ENCODE data around the gene ADCY7.

Gene ADCY7

DNA sequence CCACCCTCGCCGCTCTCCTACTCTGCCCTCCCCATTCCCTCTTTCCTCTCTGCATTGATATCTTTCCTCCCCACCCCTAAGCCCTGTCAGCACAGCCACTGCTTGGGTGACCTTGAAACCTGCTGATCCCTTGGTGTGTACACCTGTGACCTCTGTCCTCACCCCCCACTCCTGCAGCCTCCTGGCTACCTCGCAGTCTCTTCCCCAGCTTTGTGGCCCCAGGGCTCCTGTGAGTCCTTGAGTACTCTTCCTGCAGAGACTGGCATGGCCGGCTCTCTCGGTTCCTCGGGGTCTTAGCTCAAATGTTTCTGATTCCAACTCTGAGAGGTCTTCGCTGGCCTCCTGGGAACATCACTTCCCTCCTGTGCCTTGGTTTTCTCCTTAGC is 31.7 kb downstream of the ADCY7 start:
- no peak overlapping the region for H3K4me3 Mint-ChIP-seq
- H3K9me3 Mint-ChIP-seq = no peaks in the 10 kb centered on the region
- H3K27me3 Mint-ChIP-seq = no peaks in the 10 kb centered on the region
- H3K36me3 Mint-ChIP-seq = peaks cover 47 to 55% of the 10 kb centered on the region in 2 donors
- H3K4me1 Mint-ChIP-seq = peaks cover 11 to 30% of the 10 kb centered on the region in 2 donors
- ATAC-seq (replicated peaks) (no peak), DNase-seq (no peak)
- H3K27ac Mint-ChIP-seq = peak overlapping the region; percentile 65

- Mint-ChIP-seq H3K9me3 (no peaks in the 10 kb centered on the region), H3K4me1 (peaks cover 11 to 30% of the 10 kb centered on the region in 2 donors), H3K27me3 (no peaks in the 10 kb centered on the region), H3K27ac (peak overlapping the region; percentile 65), H3K36me3 (peaks cover 49 to 54% of the 10 kb centered on the region in 2 donors), H3K4me3 (no peak overlapping the region)
- DNase-seq (no peak), ATAC-seq (replicated peaks) (no peak)
Observed at GRCh38 chr16:50298591-50299507, 32.5 kb downstream of the ADCY7 start.

DNA sequence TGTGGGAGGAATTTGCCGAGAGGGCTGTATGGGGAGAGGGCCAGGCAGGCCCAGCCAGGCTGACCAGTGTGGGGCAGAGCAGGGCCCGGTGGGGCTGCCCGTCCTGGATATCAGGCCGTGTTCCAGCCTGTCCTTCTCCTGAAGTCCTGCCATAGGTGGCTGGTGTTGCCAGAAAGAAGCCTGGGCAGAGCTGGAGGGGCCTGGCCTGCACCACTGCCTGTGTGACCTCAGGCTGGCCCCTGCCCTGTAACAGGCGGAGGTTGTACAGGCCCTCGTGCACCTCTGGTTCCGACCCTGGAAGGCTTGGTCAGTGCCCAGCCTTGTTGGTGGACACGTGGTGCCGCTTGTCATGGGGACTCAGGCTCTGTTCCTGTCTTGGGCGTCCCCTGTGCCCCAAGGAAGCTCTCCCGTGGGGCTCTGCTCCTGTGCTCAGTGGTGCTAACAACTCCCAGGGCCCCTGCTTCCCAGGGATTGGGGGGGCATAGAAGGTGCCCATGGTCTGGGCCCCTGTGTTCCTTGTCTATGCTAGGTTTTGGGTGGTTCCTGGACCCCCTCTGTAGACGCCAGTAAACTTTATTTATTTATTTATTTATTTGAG is 33.3 kb downstream of the ADCY7 start:
- Mint-ChIP-seq H3K27me3 (no peaks in the 10 kb centered on the region), H3K36me3 (peaks cover 48 to 50% of the 10 kb centered on the region in 2 donors), H3K4me3 (no peak overlapping the region), H3K27ac (no peak overlapping the region), H3K4me1 (peaks cover 8 to 30% of the 10 kb centered on the region in 2 donors), H3K9me3 (no peaks in the 10 kb centered on the region)
- ATAC-seq (replicated peaks) (no peak), DNase-seq (no peak)

GRCh38 chr16:50300942-50301625 is 34.7 kb downstream of the ADCY7 start:
- Mint-ChIP-seq H3K27me3 (no peaks in the 10 kb centered on the region), H3K4me1 (peaks cover 7 to 21% of the 10 kb centered on the region in 2 donors), H3K36me3 (peaks cover 44 to 45% of the 10 kb centered on the region in 2 donors), H3K9me3 (no peaks in the 10 kb centered on the region), H3K27ac (peak overlapping the region; percentile 69), H3K4me3 (no peak overlapping the region)
- DNase-seq (no peak), ATAC-seq (replicated peaks) (no peak)

GRCh38 chr16:50301626-50302471 is 35.5 kb downstream of the ADCY7 start:
- no peak overlapping the region for H3K4me3 Mint-ChIP-seq
- DNase-seq (no peak), ATAC-seq (replicated peaks) (no peak)
- H3K27me3 Mint-ChIP-seq = no peaks in the 10 kb centered on the region
- H3K9me3 Mint-ChIP-seq = no peaks in the 10 kb centered on the region
- H3K4me1 Mint-ChIP-seq = peaks cover 6 to 13% of the 10 kb centered on the region in 2 donors
- H3K36me3 Mint-ChIP-seq = peaks cover 40 to 44% of the 10 kb centered on the region in 2 donors
- peak overlapping the region; percentile 79 for H3K27ac Mint-ChIP-seq

DNA sequence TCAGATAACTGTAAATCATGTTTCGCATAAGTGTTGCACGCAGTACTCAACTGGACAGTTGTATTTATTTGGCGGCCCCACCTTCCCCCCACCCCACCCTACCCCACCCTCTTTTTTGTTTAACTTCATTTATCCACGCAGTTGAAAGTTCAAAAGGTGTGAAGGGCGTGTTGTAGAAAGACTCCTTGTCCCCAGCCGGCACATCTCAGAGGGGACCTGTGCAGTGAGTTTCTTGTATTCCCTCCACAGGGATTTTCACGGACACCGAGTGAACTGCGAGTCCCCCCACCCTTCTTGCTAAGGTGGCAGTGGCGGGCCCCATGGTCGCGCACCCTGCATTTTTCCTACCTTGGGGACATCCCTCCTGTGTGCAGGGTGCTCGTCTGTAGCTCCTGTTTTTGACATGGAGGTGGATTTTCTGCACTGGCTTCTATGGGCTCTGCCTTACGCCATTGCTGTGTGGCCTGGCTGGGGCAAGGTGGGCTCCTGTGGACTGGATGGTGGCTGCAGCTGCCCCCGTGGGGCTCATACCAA is 36.2 kb downstream of the ADCY7 start:
- no peaks in the 10 kb centered on the region for H3K27me3 Mint-ChIP-seq
- ATAC-seq (replicated peaks) = no peak
- H3K4me3 Mint-ChIP-seq = no peak overlapping the region
- H3K36me3 Mint-ChIP-seq = peaks cover 45% of the 10 kb centered on the region in 2 donors
- no peak for DNase-seq
- H3K9me3 Mint-ChIP-seq = no peaks in the 10 kb centered on the region
- H3K4me1 Mint-ChIP-seq = peaks cover 7 to 8% of the 10 kb centered on the region in 2 donors
- H3K27ac Mint-ChIP-seq = peak overlapping the region; percentile 56

- H3K27me3 Mint-ChIP-seq = no peaks in the 10 kb centered on the region
- no peak overlapping the region for H3K4me3 Mint-ChIP-seq
- DNase-seq (no peak), ATAC-seq (replicated peaks) (no peak)
- peak overlapping the region; percentile 56 for H3K27ac Mint-ChIP-seq
- H3K4me1 Mint-ChIP-seq = peaks cover 4 to 5% of the 10 kb centered on the region in 2 donors
- H3K9me3 Mint-ChIP-seq = no peaks in the 10 kb centered on the region
- H3K36me3 Mint-ChIP-seq = peaks cover 43 to 45% of the 10 kb centered on the region in 2 donors
Observed at GRCh38 chr16:50303041-50303604, 36.8 kb downstream of the ADCY7 start.

DNA sequence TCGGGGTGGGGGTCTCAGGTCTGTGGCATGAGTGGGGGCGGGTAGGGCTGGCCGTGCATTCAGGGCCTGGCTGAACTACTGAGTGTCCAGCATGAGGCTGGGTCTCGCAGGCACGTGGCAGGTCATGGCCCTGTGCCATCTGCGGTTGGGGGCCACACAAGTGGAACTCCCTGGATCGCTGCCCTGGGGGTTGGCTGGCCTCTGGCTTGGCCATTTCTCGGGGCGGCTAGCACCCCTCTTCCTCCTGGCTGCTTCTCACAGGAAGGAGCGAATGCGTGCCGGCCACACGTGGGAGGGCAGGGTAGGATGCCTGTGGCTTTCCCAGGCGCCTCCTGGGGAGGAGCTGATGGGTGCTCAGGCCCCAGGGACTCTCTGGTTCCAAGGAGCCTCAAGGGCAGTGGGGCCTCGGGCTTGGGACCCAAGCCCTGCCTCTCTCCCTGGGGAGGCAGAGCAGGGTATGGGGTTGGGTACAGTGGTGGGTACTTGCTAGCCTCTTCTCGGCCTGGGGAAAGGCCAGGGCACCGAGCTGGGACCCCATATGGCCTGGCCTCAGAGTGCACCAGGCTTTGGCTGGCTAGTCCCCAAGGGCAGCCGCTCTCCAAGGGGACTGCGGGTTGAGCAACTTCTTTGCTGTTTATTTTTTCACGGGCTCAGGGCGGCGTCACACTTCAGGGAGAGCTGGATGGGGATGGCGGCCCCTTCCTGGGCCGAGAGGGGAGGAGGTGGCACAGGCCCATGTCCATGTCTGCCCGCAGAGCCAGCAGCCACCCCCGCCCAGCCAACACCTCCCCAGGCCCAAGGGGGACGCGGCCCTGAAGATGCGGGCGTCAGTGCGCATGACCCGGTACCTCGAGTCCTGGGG is 37.5 kb downstream of the ADCY7 start:
- DNase-seq (no peak), ATAC-seq (replicated peaks) (no peak)
- H3K4me1 Mint-ChIP-seq = peaks cover 0 to 3% of the 10 kb centered on the region in 2 donors
- H3K27ac Mint-ChIP-seq = no peak overlapping the region
- no peaks in the 10 kb centered on the region for H3K27me3 Mint-ChIP-seq
- H3K4me3 Mint-ChIP-seq = no peak overlapping the region
- H3K36me3 Mint-ChIP-seq = peaks cover 42 to 43% of the 10 kb centered on the region in 2 donors
- H3K9me3 Mint-ChIP-seq = no peaks in the 10 kb centered on the region

DNA sequence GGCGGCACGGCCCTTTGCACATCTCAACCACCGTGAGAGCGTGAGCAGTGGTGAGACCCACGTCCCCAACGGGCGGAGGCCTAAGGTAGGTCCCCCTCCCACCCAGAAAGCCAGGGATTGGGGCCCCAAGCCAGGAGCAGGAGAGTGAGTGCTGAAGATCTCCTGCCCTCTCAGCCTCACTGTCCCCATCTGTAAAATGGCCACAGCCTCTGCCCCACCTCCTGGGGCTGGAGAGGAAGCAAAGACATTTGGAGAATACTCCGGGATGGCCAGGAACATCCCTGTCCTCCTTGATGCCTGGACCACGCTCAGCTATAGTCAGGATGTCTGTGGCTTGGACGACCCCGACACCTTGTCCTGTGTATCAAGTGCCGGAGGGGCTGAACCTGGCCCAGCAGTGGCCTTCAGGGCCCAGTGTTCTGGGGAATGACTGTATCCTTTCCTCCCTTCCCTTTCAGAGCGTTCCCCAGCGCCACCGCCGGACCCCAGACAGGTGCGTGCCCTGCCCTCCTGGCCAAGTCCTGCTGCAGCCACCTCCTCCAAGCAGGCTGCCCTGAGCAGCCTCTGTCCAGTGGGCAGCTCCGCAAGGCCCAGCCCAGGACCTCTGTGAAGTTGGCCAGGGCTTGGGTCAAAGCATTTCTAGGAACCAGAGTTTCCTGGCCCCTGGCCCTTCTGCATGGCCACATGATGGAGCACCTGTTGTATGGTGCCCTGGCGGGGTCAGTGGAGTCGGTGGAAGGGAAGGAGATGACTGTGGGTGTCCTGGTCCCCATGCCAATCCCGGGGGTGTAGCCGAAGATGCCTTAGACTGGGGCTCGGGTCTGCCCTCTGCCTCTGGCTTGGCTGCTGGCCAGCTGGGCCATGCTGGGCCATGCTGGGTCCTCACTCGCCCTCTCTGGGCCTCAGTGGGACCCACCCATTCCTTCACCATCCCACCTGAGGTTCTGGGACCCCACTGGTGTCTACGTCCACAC is 38.4 kb downstream of the ADCY7 start:
- no peak overlapping the region for H3K27ac Mint-ChIP-seq
- no peak for ATAC-seq (replicated peaks)

DNA sequence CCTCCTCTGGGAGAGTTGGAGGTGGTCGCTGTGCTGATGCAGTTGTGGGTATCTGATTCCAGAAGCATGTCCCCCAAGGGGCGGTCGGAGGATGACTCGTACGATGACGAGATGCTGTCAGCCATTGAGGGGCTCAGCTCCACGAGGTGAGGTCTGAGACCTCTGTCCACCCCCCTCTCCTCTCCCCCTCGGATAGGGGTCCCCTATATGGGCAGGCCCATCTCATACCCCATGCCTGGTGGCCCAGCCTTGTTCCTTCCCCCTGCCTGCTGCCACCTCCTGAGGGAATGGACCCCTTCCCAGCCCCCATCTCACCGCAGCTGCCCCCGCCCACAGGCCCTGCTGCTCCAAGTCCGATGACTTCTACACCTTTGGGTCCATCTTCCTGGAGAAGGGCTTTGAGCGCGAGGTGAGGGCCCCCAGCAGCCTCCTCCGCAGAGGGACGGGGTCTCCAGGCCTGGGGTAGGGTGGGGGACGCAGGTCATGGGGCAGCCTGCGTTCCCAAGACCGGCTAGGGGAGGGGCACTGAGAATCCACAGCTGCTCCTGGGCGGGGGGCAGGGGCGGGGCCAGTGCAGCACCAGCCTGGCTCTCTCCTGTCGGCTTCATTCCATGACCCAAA is 39.2 kb downstream of the ADCY7 start:
- no peak for ATAC-seq (replicated peaks)
- DNase-seq = no peak
- Mint-ChIP-seq H3K27me3 (no peaks in the 10 kb centered on the region), H3K27ac (no peak overlapping the region), H3K36me3 (peaks cover 49 to 57% of the 10 kb centered on the region in 2 donors), H3K4me3 (no peak overlapping the region), H3K4me1 (peaks cover 3 to 5% of the 10 kb centered on the region in 2 donors), H3K9me3 (no peaks in the 10 kb centered on the region)

More for the DNA sequence above, 38.4 kb downstream of the ADCY7 start:
- H3K9me3 Mint-ChIP-seq = no peaks in the 10 kb centered on the region
- H3K4me1 Mint-ChIP-seq = peaks cover 3 to 5% of the 10 kb centered on the region in 2 donors
- no peak overlapping the region for H3K4me3 Mint-ChIP-seq
- DNase-seq = no peak
- H3K36me3 Mint-ChIP-seq = peaks cover 50 to 52% of the 10 kb centered on the region in 2 donors
- no peaks in the 10 kb centered on the region for H3K27me3 Mint-ChIP-seq

GRCh38 chr16:50306287-50306686 is 39.9 kb downstream of the ADCY7 start:
- no peaks in the 10 kb centered on the region for H3K27me3 Mint-ChIP-seq
- no peaks in the 10 kb centered on the region for H3K9me3 Mint-ChIP-seq
- H3K36me3 Mint-ChIP-seq = peaks cover 46 to 55% of the 10 kb centered on the region in 2 donors
- peak overlapping the region; percentile 25 for H3K27ac Mint-ChIP-seq
- H3K4me3 Mint-ChIP-seq = no peak overlapping the region
- H3K4me1 Mint-ChIP-seq = peaks cover 3 to 5% of the 10 kb centered on the region in 2 donors
- ATAC-seq (replicated peaks) (no peak), DNase-seq (no peak)

Measured in stimulated activated naive B cell treated with anti-CD40 and anti-IgM and Interleukin-4, amounts not matched to agents 10 μg/mL and 1 μg/mL and 100 μg/mL, for 72 hours (primary cell).